ENCODE results near the gene CES3.

- TF ChIP-seq POLR2A (IDR thresholded peaks at IDR 0.05) (no peak), CTCF (IDR thresholded peaks at IDR 0.05) (no peak)
Observed at GRCh38 chr16:66918803-66919568, 42.1 kb upstream of the CES3 start, which contains the start of gene CDH16.
